Mesenteric fat pad (tissue), 1 donor: ENCODE data around the gene ADSS1. TPM values are rescaled to one million over a fixed set of nuclear protein-coding genes. Genes with fewer than 3 reads are reported as not detected.
"Not testable (repeated sequence)": the region's sequence is repeated elsewhere in the genome, so short reads cannot be mapped to it uniquely, and the experiment has no call there.

ENCODE experiments used
- DNase-seq: peaks from one replicate; pipeline ENCODE4 v3.0.0-alpha.2; 2020; ENCODE audit warnings: low spot score
- total RNA-seq: library from RNA; stranded (reverse); fragmentation: NEBNext Ultra II Directional; extraction: Animal tissue kit (Norgen Biotek cat#: 25700); gene quantifications from one replicate; pipeline ENCODE4 v1.2.1, GENCODE V29; 2021
- donor health status: DM: yes; HTN: yes; CAD: no.

ADSS1 gene
- total RNA-seq, 1 donor from 2014 or later = 5.2 TPM

GRCh38 chr14:104714066-104714465, 10.0 kb upstream of the ADSS1 start:
- DNase-seq = no peak

DNA sequence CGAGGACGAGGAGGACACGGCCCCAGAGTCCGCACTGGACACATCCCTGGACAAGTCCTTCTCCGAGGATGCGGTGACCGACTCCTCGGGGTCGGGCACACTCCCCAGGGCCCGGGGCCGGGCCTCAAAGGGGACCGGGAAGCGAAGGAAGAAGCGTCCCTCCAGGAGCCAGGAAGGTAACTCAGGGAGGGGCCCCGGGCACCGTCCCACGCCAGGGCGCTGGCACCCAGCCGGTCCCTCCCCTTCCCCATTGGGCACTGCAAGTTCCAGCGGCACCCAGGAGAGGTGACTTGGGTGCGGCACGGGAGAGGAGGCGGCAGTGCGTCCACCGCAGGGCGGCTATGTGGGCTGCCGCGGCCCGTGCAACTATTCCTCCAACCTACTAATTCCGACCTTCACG, 9.3 kb upstream of the ADSS1 start:
- DNase-seq = no peak

GRCh38 chr14:104715416-104715815, 8.6 kb upstream of the ADSS1 start:
- no peak for DNase-seq

DNA sequence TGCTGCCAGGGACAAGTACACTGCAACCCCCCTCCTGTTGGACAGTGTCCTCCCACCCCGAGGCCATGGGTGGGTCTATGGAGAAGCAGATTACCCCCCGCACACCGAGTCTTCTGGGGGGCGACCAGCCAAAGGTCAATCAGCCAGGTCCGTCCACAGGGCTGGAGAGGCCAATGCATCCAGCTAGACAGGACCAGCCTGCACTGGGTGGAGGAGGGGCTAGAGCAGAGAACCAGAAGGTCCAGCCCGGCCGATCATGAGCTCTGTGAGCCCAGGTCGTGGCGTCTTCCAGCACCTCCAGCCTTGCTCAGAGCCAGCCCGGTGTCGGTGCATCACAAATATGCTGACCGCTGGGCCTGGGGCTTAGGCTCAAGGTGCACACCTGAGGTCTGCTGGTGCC, 8.2 kb upstream of the ADSS1 start:
- no peak for DNase-seq

- DNase-seq = no peak
Observed at GRCh38 chr14:104717137-104717536, 6.9 kb upstream of the ADSS1 start.

GRCh38 chr14:104717646-104718045, 6.4 kb upstream of the ADSS1 start:
- no peak for DNase-seq

DNA sequence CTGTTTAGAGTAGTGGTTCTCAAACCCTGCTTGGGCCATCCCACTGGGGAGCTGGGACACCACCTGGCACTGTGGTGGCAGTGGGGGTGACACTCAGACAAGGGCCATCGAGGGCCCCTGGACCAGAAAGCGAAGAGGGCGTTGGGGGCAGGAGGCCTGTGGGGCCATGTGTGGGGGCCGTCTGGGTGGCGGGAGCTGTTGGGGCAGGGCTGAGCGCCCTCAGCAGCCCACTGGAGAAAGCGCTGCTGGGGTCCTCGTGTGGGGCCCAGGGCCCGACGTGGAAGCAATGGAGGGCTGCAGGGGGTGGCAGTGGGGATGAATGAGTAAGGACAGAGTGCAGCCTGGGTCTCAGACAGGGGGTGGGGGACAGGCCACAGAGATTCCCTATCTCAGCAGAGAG, 5.9 kb upstream of the ADSS1 start:
- no peak for DNase-seq

DNA sequence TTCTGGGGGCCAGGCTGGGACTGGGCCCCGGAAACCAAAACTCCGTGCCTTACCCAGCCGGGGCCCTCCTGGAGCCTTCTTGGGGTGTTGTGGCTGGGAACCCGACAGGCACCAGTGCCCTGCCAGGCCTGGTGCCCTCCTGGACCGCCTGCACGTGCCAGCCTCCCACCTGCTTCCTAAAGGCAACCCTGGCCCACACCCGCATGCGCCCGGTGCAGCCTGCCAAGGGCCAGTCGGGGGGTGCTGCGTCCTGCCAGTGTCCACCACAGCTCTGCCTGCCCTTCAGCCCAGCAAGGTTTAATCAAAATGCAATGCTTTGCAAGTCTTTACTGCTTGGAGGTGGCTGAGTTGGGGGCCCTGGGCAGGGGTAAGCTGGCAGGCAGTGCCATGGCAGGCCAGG, 5.2 kb upstream of the ADSS1 start:
- DNase-seq = no peak

- no peak for DNase-seq
Observed at GRCh38 chr14:104719343-104719742, 4.7 kb upstream of the ADSS1 start.

DNA sequence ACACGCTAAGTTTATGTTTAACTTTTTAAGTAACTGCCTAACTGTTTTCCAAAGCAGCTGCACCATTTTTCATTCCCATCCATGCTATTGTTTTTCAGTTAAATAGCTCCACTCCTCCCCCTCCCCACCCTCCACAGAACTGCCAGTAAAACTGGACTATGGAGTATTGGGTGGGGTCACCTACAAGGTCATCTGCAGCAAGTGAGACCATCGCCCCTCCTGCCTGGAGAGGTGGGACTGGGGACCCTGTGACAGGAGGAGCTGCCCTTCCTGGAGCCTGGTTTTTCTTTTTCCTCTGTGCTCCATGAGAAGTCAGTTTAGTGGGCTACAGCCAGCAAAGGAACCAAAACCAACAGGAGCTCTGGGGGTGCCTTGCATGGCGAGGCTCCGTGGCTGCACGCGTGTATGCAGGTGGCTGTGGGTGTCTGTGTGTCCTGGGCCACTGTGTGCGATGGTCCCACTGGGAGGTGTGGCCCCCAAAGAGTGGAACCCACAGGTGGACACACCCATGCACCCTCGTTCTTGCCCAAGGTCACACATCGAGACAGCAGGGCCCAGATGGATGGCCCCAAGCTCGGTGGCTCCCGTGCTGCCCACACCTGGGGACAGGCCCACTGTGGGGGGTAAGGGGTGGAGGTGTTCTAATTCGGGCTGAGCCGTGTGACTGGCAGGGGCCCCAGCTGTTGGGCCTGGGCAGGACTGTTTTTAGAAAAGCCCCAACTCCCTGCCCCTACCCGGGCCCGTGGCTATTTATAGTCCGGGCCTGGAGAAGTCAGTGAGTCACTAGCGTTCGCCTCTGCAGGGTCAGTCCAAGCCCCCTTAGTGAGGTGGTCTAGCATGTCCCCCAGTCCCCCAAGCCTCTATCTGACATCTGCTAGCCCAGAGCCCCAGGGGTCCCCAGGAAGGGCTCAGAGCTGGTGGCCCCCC, 2.3 kb upstream of the ADSS1 start:
- no peak for DNase-seq

- no peak for DNase-seq
Observed at GRCh38 chr14:104722938-104723650, 935 bp upstream of the ADSS1 start.

DNA sequence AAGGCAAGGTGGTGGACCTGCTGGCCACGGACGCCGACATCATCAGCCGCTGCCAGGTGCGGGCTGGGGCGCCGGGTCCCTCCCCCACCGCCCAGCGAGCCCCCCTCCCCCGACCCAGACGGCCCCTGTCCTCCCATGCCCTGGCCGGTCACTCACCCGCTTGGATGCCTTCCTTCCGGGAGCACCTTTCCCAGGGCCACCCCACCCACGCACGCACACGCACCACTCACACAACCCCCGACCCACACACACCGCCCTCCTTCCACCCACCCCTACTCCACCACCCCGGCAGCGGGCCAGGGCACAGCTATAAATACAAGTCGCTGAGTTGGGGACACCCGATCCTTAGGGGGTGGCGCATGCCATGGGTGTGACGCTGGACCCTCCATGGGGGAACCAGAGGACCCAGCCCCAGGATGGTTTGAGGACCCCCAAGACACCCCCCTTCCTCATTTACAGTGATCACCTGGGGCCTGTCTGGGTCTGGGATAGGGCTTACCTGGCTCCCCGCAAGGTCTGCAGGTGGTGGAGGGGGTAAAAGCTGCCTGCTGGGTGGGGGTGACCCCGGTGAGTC, 465 bp downstream of the ADSS1 start:
- no peak for DNase-seq

DNA sequence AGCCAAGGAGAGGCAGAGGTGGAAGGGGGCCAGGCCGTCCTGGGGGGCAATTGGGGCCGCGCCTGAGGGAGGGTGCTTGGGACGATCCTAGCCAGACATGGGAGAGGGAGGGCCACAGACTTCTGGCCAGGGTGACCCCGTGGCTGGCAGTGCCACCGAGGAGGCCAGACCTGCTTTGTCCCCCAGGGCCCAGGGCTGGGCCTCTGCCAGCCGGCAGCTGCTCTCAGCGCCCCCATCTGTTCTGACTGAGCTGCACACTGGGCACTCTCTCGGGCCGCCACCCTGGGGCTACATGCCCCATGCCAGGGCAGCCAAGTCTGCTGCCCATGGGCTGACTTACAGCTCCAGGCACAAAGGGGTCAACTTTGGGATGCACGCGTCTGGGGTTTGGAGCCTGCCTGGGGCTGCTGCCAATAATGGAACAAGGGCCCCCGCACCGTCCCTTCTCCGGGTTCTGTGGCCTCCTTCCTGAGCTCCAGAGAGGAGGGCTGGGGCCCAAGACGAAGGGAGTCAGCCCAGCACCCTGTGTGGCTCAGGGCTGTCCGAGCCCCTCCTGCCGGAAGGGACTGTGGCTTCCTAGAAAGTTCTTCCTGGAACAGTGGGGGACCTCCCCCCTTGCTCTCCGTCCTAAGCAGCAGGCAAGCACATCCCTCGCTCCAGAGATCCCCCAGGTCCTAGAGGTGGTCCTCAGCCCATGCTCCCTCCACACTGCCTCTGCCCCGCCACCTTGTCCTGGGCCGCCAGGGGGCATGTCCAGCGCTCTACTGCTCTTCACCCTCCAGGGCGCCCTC, 1.1 kb downstream of the ADSS1 start:
- no peak for DNase-seq

DNA sequence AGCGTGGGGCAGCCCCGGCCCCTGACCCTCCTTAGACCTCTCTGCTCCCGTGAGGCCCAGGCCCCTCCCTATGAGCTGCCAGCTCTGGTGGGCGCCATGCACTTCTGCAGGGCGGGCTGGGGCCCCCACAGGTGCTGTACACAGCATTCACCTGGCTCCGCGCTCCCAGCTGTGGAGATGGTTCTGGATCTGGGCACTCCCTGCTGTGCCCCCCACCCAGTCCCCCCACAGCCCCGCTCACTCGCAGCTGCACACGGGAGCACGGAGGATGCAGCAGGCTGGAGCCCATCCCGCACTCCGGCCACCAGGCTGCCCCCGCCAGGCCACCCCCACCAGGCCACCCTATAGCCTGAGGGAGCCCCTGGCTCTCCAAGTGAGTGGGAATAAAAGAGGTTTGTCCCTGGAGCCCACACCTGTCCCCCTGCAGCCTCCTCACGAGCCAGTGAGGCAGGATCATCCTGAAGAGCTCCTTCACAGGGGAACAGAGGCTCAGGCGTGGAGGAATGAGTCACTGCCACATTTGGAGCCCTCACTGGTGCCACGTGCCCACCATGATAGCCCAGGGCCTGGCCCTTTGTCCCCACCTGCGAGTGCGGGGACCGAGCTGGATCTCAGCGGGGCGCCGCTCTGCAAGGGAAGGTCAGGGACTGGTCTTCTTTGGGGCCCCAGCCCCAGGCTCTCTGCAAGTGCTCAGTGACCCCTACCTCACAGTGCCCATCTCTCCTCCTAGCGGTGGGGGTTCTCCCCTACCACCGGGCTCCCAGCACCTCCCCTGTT, 1.9 kb downstream of the ADSS1 start:
- no peak for DNase-seq

- DNase-seq = no peak
Observed at GRCh38 chr14:104726600-104727451, 2.8 kb downstream of the ADSS1 start.

GRCh38 chr14:104728631-104729030, 4.6 kb downstream of the ADSS1 start:
- DNase-seq = no peak

GRCh38 chr14:104729176-104729834, 5.3 kb downstream of the ADSS1 start:
- not testable (repeated sequence) for DNase-seq

DNA sequence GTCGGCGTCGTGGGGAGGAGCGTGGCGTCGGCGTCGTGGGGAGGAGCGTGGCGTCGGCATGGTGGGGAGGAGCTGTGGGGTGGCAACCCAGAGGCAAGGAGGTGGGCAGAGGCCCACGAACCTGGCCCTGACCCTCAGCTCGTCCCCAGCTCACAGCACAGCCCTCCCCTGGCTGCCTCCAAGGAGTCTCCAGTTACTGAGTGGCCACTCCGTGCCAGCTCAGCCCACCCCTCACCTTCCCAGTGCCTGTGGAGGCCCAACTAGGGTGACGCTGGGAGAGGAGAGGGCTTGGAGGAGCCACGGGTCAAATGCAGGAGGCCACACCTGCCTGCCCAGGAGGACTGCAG, 5.8 kb downstream of the ADSS1 start:
- no peak for DNase-seq

- no peak for DNase-seq
Observed at GRCh38 chr14:104730487-104730886, 6.5 kb downstream of the ADSS1 start.
